ENCODE results near the gene TFPI.

GRCh38 chr2:187526792-187527191, 27.4 kb downstream of the TFPI start:
- no peak for TF ChIP-seq CTCF (IDR thresholded peaks at IDR 0.05)
- no peak for TF ChIP-seq POLR2A (IDR thresholded peaks at IDR 0.05)
